HG02943 (cell line): ENCODE results near the gene VAMP4.

Experiments
- ATAC-seq: cut with Tn5 transposase; IDR thresholded peaks from one replicate; pipeline ENCODE4 v1.9.1; 2021; ENCODE audit warnings: mild to moderate bottlenecking, low read depth, moderate library complexity; ENCODE audit not compliant: unreplicated experiment

VAMP4 gene

GRCh38 chr1:171741872-171742576, at the start of gene VAMP4:
Gene VAMP4 (minus strand): TSS chr1:171742065. CDS start chr1:171738414, 3,651 bp downstream.
- ATAC-seq = peak; percentile 95

- no peak for ATAC-seq
These were observed 48.5 kb upstream of the VAMP4 start for GRCh38 chr1:171790318-171790717.

GRCh38 chr1:171788696-171789095, 46.8 kb upstream of the VAMP4 start:
- ATAC-seq = no peak

GRCh38 chr1:171787686-171788480, 46.0 kb upstream of the VAMP4 start:
- no peak for ATAC-seq

GRCh38 chr1:171786534-171786933, 44.7 kb upstream of the VAMP4 start:
- ATAC-seq = no peak

- no peak for ATAC-seq
These were observed 43.9 kb upstream of the VAMP4 start for GRCh38 chr1:171785766-171786165.

- no peak for ATAC-seq
These were observed 42.9 kb upstream of the VAMP4 start for GRCh38 chr1:171784784-171785183.

GRCh38 chr1:171783816-171784530, 42.1 kb upstream of the VAMP4 start:
- no peak for ATAC-seq

GRCh38 chr1:171781176-171781875, 39.5 kb upstream of the VAMP4 start, which contains the start of gene METTL13:
Gene METTL13 (plus strand): TSS chr1:171781660. CDS start chr1:171781968, 308 bp downstream.
- peak; percentile 99 for ATAC-seq

GRCh38 chr1:171780583-171781175, 38.8 kb upstream of the VAMP4 start:
- peak; percentile 0 for ATAC-seq

GRCh38 chr1:171772312-171772711, 30.4 kb upstream of the VAMP4 start:
- no peak for ATAC-seq

- no peak for ATAC-seq
These were observed 27.9 kb upstream of the VAMP4 start for GRCh38 chr1:171769754-171770153.

GRCh38 chr1:171769171-171769570, 27.3 kb upstream of the VAMP4 start:
- no peak for ATAC-seq

- ATAC-seq = no peak
These were observed 21.9 kb upstream of the VAMP4 start for GRCh38 chr1:171763764-171764163.

GRCh38 chr1:171762143-171762563, 20.3 kb upstream of the VAMP4 start:
- no peak for ATAC-seq

- no peak for ATAC-seq
These were observed 16.1 kb upstream of the VAMP4 start for GRCh38 chr1:171758011-171758410.

GRCh38 chr1:171756856-171757255, 15.0 kb upstream of the VAMP4 start:
- ATAC-seq = no peak

- ATAC-seq = no peak
These were observed 13.1 kb upstream of the VAMP4 start for GRCh38 chr1:171754971-171755370.

- ATAC-seq = no peak
These were observed 12.5 kb upstream of the VAMP4 start for GRCh38 chr1:171754353-171754705.

GRCh38 chr1:171753685-171754352, 12.0 kb upstream of the VAMP4 start:
- no peak for ATAC-seq
